GM18499 (cell line): Measurements from ENCODE around the gene ITGA7.

Source experiments
- ATAC-seq: cut with Tn5 transposase; IDR thresholded peaks from one replicate; pipeline ENCODE4 v1.9.1; 2021; ENCODE audit warnings: moderate number of reproducible peaks; ENCODE audit not compliant: insufficient read depth, unreplicated experiment

Gene ITGA7

GRCh38 chr12:55704824-55705718 lies 2.6 kb downstream of the ITGA7 start:
- no peak for ATAC-seq

- ATAC-seq, result no peak
Observed at GRCh38 chr12:55703901-55704761, 3.6 kb downstream of the ITGA7 start.

- no peak for ATAC-seq
Observed at GRCh38 chr12:55703288-55703687, 4.4 kb downstream of the ITGA7 start.

- ATAC-seq, result no peak
Observed at GRCh38 chr12:55702861-55703260, 4.8 kb downstream of the ITGA7 start.

GRCh38 chr12:55700255-55701018 lies 7.3 kb downstream of the ITGA7 start:
- no peak for ATAC-seq

- no peak for ATAC-seq
Observed at GRCh38 chr12:55699471-55700055, 8.1 kb downstream of the ITGA7 start.

- no peak for ATAC-seq
Observed at GRCh38 chr12:55698965-55699364, 8.7 kb downstream of the ITGA7 start.

- no peak for ATAC-seq
Observed at GRCh38 chr12:55698241-55698955, 9.3 kb downstream of the ITGA7 start.

- ATAC-seq, result no peak
Observed at GRCh38 chr12:55697686-55698085, 10.0 kb downstream of the ITGA7 start.

- ATAC-seq, result no peak
Observed at GRCh38 chr12:55696796-55697462, 10.8 kb downstream of the ITGA7 start.

- ATAC-seq, result no peak
Observed at GRCh38 chr12:55696141-55696540, 11.6 kb downstream of the ITGA7 start.

- ATAC-seq, result no peak
Observed at GRCh38 chr12:55695349-55695748, 12.4 kb downstream of the ITGA7 start.

- no peak for ATAC-seq
Observed at GRCh38 chr12:55694651-55695050, 13.1 kb downstream of the ITGA7 start.

- ATAC-seq, result no peak
Observed at GRCh38 chr12:55694188-55694515, 13.6 kb downstream of the ITGA7 start.

GRCh38 chr12:55693323-55694187 lies 14.1 kb downstream of the ITGA7 start:
- ATAC-seq, result no peak

- no peak for ATAC-seq
Observed at GRCh38 chr12:55692631-55693322, 14.9 kb downstream of the ITGA7 start.

GRCh38 chr12:55688716-55689655 lies 18.7 kb downstream of the ITGA7 start:
- no peak for ATAC-seq
